ENCODE data around the gene PDILT. TPM values are rescaled to one million over a fixed set of nuclear protein-coding genes. Genes with fewer than 3 reads are reported as not detected.
"Not testable (repeated sequence)": the region's sequence is repeated elsewhere in the genome, so short reads cannot be mapped to it uniquely, and the experiment has no call there.

PDILT gene
- total RNA-seq, 1 donor from 2014 or later, result not detected

- H3K4me3 Mint-ChIP-seq, result no peak overlapping the region
- no peak for TF ChIP-seq CTCF (IDR thresholded peaks at IDR 0.05; ENCODE audit: unreplicated experiment)
- peaks cover 38% of the 10 kb centered on the region for H3K27me3 Mint-ChIP-seq (ENCODE audit: low read depth)
- H3K9me3 Mint-ChIP-seq, result no peaks in the 10 kb centered on the region
- no peak overlapping the region for H3K27ac Mint-ChIP-seq
- no peaks in the 10 kb centered on the region for H3K4me1 Mint-ChIP-seq
- H3K36me3 Mint-ChIP-seq, result no peaks in the 10 kb centered on the region
- no peak for DNase-seq (ENCODE audit: low spot score in 2 of 2, unreplicated experiment in 2 of 2)
Measured at GRCh38 chr16:20326321-20326720, 78.2 kb downstream of the PDILT start.

GRCh38 chr16:20325005-20325404 lies 79.5 kb downstream of the PDILT start:
- Mint-ChIP-seq H3K36me3 (no peaks in the 10 kb centered on the region), H3K4me3 (no peak overlapping the region), H3K9me3 (no peaks in the 10 kb centered on the region), H3K27me3 (ENCODE audit: low read depth) (peaks cover 42% of the 10 kb centered on the region), H3K4me1 (no peaks in the 10 kb centered on the region), H3K27ac (no peak overlapping the region)
- DNase-seq (ENCODE audit: low spot score in 2 of 2, unreplicated experiment in 2 of 2), result no peak
- no peak for TF ChIP-seq CTCF (IDR thresholded peaks at IDR 0.05; ENCODE audit: unreplicated experiment)

- Mint-ChIP-seq H3K4me1 (no peaks in the 10 kb centered on the region), H3K9me3 (no peaks in the 10 kb centered on the region), H3K27me3 (ENCODE audit: low read depth) (peaks cover 39% of the 10 kb centered on the region), H3K27ac (no peak overlapping the region), H3K36me3 (no peaks in the 10 kb centered on the region), H3K4me3 (no peak overlapping the region)
- DNase-seq (ENCODE audit: low spot score in 2 of 2, unreplicated experiment in 2 of 2), result no peak
- TF ChIP-seq CTCF (IDR thresholded peaks at IDR 0.05; ENCODE audit: unreplicated experiment), result no peak
Measured at GRCh38 chr16:20323591-20324117, 80.9 kb downstream of the PDILT start.

GRCh38 chr16:20322696-20323095 lies 81.8 kb downstream of the PDILT start:
- H3K27me3 Mint-ChIP-seq (ENCODE audit: low read depth), result peaks cover 45% of the 10 kb centered on the region
- no peaks in the 10 kb centered on the region for H3K4me1 Mint-ChIP-seq
- DNase-seq (ENCODE audit: low spot score in 2 of 2, unreplicated experiment in 2 of 2), result no peak
- no peaks in the 10 kb centered on the region for H3K36me3 Mint-ChIP-seq
- no peak overlapping the region for H3K4me3 Mint-ChIP-seq
- H3K27ac Mint-ChIP-seq, result no peak overlapping the region
- no peak for TF ChIP-seq CTCF (IDR thresholded peaks at IDR 0.05; ENCODE audit: unreplicated experiment)
- no peaks in the 10 kb centered on the region for H3K9me3 Mint-ChIP-seq

- Mint-ChIP-seq H3K36me3 (no peaks in the 10 kb centered on the region), H3K27ac (no peak overlapping the region), H3K27me3 (ENCODE audit: low read depth) (peaks cover 53% of the 10 kb centered on the region), H3K4me3 (no peak overlapping the region), H3K9me3 (no peaks in the 10 kb centered on the region), H3K4me1 (no peaks in the 10 kb centered on the region)
- no peak for DNase-seq (ENCODE audit: low spot score in 2 of 2, unreplicated experiment in 2 of 2)
- TF ChIP-seq CTCF (IDR thresholded peaks at IDR 0.05; ENCODE audit: unreplicated experiment), result no peak
Measured at GRCh38 chr16:20321671-20322070, 82.9 kb downstream of the PDILT start.

- H3K4me1 Mint-ChIP-seq; H3K4me3 Mint-ChIP-seq; H3K9me3 Mint-ChIP-seq; DNase-seq (ENCODE audit: low spot score in 2 of 2, unreplicated experiment in 2 of 2); H3K27ac Mint-ChIP-seq; H3K36me3 Mint-ChIP-seq: not testable (repeated sequence)
- H3K27me3 Mint-ChIP-seq (ENCODE audit: low read depth), result peaks cover 54% of the 10 kb centered on the region
Measured at GRCh38 chr16:20321051-20321450, 83.5 kb downstream of the PDILT start.

Measured in mesothelial cell of epicardium (in vitro differentiated cells).